SK-N-SH (cell line): Measurements from ENCODE around the gene WIPF2. TPM values are rescaled to one million over a fixed set of nuclear protein-coding genes. Genes with fewer than 3 reads are reported as not detected.

Experiments
- CTCF ChIA-PET: fragments of 300-600, 350-600 bp; formaldehyde crosslinking; extraction: SDS; loops from one replicate; lab custom pipeline; 2021; lab: Yijun Ruan, JAX
- POLR2A ChIA-PET: fragments of 350-600 bp; sonication (Branson Sonifier 250); formaldehyde crosslinking; extraction: SDS; loops from one replicate; lab custom pipeline; 2020; ENCODE audit warnings: antibody characterized with exemption, inconsistent platforms; lab: Yijun Ruan, JAX
- DNase-seq: peaks from one replicate; pipeline ENCODE4 v3.0.0; 2012
- H2AFZ ChIP-seq: fragments of 200-600 bp; sonication (generic); 2 replicates; pipeline ENCODE4 v1.8.1; 2016; ENCODE audit warnings: antibody characterized with exemption, mild to moderate bottlenecking, low read depth
- H3F3A ChIP-seq: fragments of 200-600 bp; sonication (generic); replicated peaks from 2 replicates; pipeline ENCODE3; 2016; ENCODE audit warnings: antibody characterized with exemption, mild to moderate bottlenecking; ENCODE audit not compliant: insufficient read depth
- H3K27ac ChIP-seq, 2 experiments: fragments of 200-500 bp in 1 of 2; fragments of 200-600 bp in 1 of 2; sonication (Bioruptor generic) in 1 of 2; sonication (generic), shearing (Covaris generic) in 1 of 2; 2 replicates each; pipeline versions ENCODE4 v1.5.1 to v1.6.1; 2014 to 2016; ENCODE audit warnings: low read depth in 2 of 2, inconsistent platforms in 1 of 2, low read length in 1 of 2, mild to moderate bottlenecking in 1 of 2, mixed read lengths in 1 of 2
- H3K27me3 ChIP-seq: fragments of 200-600 bp; sonication (generic), shearing (Covaris generic); 2 replicates; pipeline ENCODE4 v1.6.1; 2016; ENCODE audit warnings: mixed run types; ENCODE audit not compliant: insufficient read depth
- H3K36me3 ChIP-seq, 2 experiments: fragments of 200-500 bp in 1 of 2; fragments of 200-600 bp in 1 of 2; sonication (Bioruptor generic) in 1 of 2; sonication (generic) in 1 of 2; replicated peaks in 1 of 2; 2 replicates each; pipeline versions ENCODE3 to v1.5.1; 2014 to 2016; ENCODE audit warnings: low read length in 1 of 2, mild to moderate bottlenecking in 1 of 2; ENCODE audit not compliant: insufficient read depth in 2 of 2, control insufficient read depth in 1 of 2
- H3K4me1 ChIP-seq, 2 experiments: fragments of 200-500 bp in 1 of 2; fragments of 200-600 bp in 1 of 2; sonication (Bioruptor generic) in 1 of 2; sonication (generic), shearing (Covaris generic) in 1 of 2; 2 replicates each; pipeline versions ENCODE4 v1.5.1 to v1.6.1; 2014 to 2016; ENCODE audit warnings: low read depth in 1 of 2, low read length in 1 of 2, mixed run types in 1 of 2; ENCODE audit not compliant: insufficient read depth in 2 of 2, control insufficient read depth in 1 of 2
- H3K4me2 ChIP-seq: fragments of 200-600 bp; sonication (generic), shearing (Covaris generic); 2 replicates; pipeline ENCODE4 v1.6.1; 2017; ENCODE audit warnings: mixed run types
- H3K4me3 ChIP-seq, 2 experiments: fragments of 200-500 bp in 1 of 2; fragments of 200-600 bp in 1 of 2; sonication (Bioruptor generic) in 1 of 2; sonication (generic), shearing (Covaris generic) in 1 of 2; 2 replicates each; pipeline versions ENCODE4 v1.5.1 to v1.8.1; 2014 to 2016; ENCODE audit warnings: low read depth in 2 of 2, inconsistent platforms in 1 of 2, low read length in 1 of 2, mild to moderate bottlenecking in 1 of 2, mixed read lengths in 1 of 2, moderate library complexity in 1 of 2
- H3K79me2 ChIP-seq: fragments of 200-600 bp; sonication (generic); 2 replicates; pipeline ENCODE4 v1.8.1; 2017; ENCODE audit warnings: mild to moderate bottlenecking; ENCODE audit not compliant: insufficient read depth
- H3K9ac ChIP-seq: fragments of 200-600 bp; sonication (generic); 2 replicates; pipeline ENCODE4 v1.6.1; 2017; ENCODE audit warnings: mixed run types
- H3K9me2 ChIP-seq: fragments of 200-600 bp; sonication (generic); 2 replicates; pipeline ENCODE4 v1.6.1; 2017; ENCODE audit warnings: mixed run types
- H3K9me3 ChIP-seq: fragments of 200-600 bp; sonication (generic); 2 replicates; pipeline ENCODE4 v1.6.1; 2017; ENCODE audit warnings: mixed run types, mild to moderate bottlenecking, moderate library complexity
- H4K20me1 ChIP-seq: fragments of 200-600 bp; sonication (generic); 2 replicates; pipeline ENCODE4 v1.6.1; 2017; ENCODE audit warnings: mild to moderate bottlenecking, mixed run types; ENCODE audit not compliant: insufficient read depth
- EZH2phosphoT487 ChIP-seq: fragments of 200-600 bp; sonication (generic); IDR thresholded peaks from 2 replicates; pipeline ENCODE4 v1.6.1; 2017; ENCODE audit warnings: low read depth, mixed run types, mild to moderate bottlenecking, antibody characterized with exemption, moderate library complexity, borderline replicate concordance
- FOXJ3 ChIP-seq: sonication (generic); formaldehyde crosslinking; IDR thresholded peaks from 2 replicates; pipeline ENCODE4 v1.5.1; 2020; ENCODE audit warnings: mild to moderate bottlenecking, missing genetic modification reagents
- GATA2 ChIP-seq: sonication (generic); formaldehyde crosslinking; IDR thresholded peaks from 2 replicates; pipeline ENCODE4 v1.5.0; 2020; ENCODE audit warnings: mild to moderate bottlenecking, missing genetic modification reagents
- JUND ChIP-seq: IDR thresholded peaks from 2 replicates; pipeline ENCODE4 v1.4.0; 2012
- MEF2A ChIP-seq: IDR thresholded peaks from 2 replicates; pipeline ENCODE4 v1.4.0; 2012; ENCODE audit warnings: low read depth, borderline replicate concordance
- NRF1 ChIP-seq: IDR thresholded peaks from 2 replicates; pipeline ENCODE4 v1.6.1; 2012; ENCODE audit warnings: low read depth, mild to moderate bottlenecking, low read length
- POLR2AphosphoS5 ChIP-seq: IDR thresholded peaks from 2 replicates; pipeline ENCODE4 v1.6.1; 2012; ENCODE audit warnings: low read depth, low read length
- SMC3 ChIP-seq: IDR thresholded peaks from 2 replicates; pipeline ENCODE4 v1.6.1; 2012; ENCODE audit warnings: low read depth, low read length, improper control_type of control experiment
- TAF1 ChIP-seq: IDR thresholded peaks from 2 replicates; pipeline ENCODE4 v1.6.1; 2012; ENCODE audit warnings: low read depth, mild to moderate bottlenecking, low read length, moderate library complexity, borderline replicate concordance
- TEAD4 ChIP-seq: IDR thresholded peaks from 2 replicates; pipeline ENCODE4 v1.4.0; 2012; ENCODE audit warnings: mild to moderate bottlenecking, borderline replicate concordance; ENCODE audit not compliant: insufficient read depth
- WGBS: methylation state at CpG from one replicate; pipeline ENCODE4 v1.1.6; 2017; ENCODE audit warnings: low lambda C conversion rate; 5-methylcytosine and 5-hydroxymethylcytosine counted together
- polyA plus RNA-seq, 3 experiments: library from polyadenylated mRNA; depleted of rRNA; stranded (reverse); fragments of >200 nt; gene quantifications; 2 replicates each; pipeline ENCODE4 v1.2.3, GENCODE V29; 2012
- TF ChIP-seq, protein P1 (sequence below): fragments of 150-350 bp; IDR thresholded peaks from 2 replicates; pipeline ENCODE4 v1.6.1; 2016; ENCODE audit warnings: mild to moderate bottlenecking, low read depth, low read length
- TF ChIP-seq, protein P2 (sequence below): IDR thresholded peaks from 2 replicates; pipeline ENCODE4 v1.4.0; 2012; ENCODE audit warnings: low read depth, borderline replicate concordance
- TF ChIP-seq, protein P3 (sequence below): IDR thresholded peaks from 2 replicates; pipeline ENCODE4 v1.6.1; 2012; ENCODE audit warnings: mild to moderate bottlenecking, low read depth, low read length, moderate library complexity

WIPF2 gene
- polyA plus RNA-seq, 1 of the 3 experiments (the other 2 are of a cell fraction) = 6.8 TPM

DNA sequence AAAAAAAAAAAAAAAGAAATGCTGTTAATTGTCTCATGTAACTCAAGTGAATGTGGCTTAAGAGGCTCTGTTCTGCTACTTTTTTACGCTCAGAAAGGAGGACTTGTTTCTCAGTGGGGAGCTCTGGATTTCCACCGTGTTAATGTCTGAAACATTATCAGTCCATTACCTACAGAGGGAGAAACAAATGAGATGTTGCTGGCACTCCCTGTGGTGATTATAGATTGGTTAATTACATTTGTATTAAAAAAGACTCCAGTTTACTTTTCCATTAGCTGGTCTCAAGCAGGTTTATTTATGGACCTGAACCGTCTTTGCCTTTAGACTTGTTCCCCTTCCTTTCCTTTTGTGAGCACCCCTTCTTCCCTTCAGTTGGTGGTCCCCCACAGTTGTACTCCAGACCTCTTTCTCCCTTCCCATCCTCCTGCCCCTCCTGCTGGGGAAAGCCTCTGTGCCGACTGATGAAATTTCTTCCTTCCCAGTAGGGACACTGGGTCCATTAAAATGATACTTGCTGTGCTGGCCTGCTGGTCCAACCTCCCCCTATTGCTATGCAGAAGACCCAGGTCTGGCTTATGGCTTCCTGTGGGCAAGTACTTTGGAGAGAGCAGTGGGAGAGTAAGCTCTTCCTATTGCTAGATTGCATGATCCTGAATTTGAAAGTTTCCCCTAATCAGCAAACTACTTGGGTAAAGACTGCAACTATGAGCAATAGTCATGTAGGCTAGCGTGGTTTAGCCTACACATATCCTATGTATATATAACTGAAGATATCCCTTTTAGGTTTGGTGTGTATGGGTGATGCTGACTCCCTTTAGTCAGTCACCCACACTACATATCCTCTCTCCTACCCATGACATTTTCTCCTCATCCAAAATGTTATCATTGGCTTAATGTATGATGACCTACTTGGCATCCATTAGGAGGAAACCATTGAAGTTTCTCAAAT lies 76.7 kb downstream of the WIPF2 start:
- CTCF ChIA-PET = interaction anchor here (1.2 to 36.0 kb wide), 8 partner anchors 7 to 238 kb away, joined by 3 to 1706 read pairs (median 13); partner anchors contain the start of genes GJD3 and TOP2A
- H3K36me3 ChIP-seq = peaks cover 23 to 27% of the 10 kb centered on the region in 2 experiments

More for the DNA sequence above, 76.7 kb downstream of the WIPF2 start:
- TF ChIP-seq TEAD4 (no peak), TAF1 (no peak), MEF2A (no peak), NRF1 (no peak), JUND (no peak), SMC3 (no peak), POLR2AphosphoS5 (no peak), EZH2phosphoT487 (no peak), FOXJ3 (CRISPR knock-in tag) (no peak), GATA2 (CRISPR knock-in tag) (no peak)
- TF ChIP-seq, protein P1, sequence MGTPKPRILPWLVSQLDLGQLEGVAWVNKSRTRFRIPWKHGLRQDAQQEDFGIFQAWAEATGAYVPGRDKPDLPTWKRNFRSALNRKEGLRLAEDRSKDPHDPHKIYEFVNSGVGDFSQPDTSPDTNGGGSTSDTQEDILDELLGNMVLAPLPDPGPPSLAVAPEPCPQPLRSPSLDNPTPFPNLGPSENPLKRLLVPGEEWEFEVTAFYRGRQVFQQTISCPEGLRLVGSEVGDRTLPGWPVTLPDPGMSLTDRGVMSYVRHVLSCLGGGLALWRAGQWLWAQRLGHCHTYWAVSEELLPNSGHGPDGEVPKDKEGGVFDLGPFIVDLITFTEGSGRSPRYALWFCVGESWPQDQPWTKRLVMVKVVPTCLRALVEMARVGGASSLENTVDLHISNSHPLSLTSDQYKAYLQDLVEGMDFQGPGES = no peak
- TF ChIP-seq, protein P2, sequence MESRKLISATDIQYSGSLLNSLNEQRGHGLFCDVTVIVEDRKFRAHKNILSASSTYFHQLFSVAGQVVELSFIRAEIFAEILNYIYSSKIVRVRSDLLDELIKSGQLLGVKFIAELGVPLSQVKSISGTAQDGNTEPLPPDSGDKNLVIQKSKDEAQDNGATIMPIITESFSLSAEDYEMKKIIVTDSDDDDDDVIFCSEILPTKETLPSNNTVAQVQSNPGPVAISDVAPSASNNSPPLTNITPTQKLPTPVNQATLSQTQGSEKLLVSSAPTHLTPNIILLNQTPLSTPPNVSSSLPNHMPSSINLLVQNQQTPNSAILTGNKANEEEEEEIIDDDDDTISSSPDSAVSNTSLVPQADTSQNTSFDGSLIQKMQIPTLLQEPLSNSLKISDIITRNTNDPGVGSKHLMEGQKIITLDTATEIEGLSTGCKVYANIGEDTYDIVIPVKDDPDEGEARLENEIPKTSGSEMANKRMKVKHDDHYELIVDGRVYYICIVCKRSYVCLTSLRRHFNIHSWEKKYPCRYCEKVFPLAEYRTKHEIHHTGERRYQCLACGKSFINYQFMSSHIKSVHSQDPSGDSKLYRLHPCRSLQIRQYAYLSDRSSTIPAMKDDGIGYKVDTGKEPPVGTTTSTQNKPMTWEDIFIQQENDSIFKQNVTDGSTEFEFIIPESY = no peak
- TF ChIP-seq, protein P3, sequence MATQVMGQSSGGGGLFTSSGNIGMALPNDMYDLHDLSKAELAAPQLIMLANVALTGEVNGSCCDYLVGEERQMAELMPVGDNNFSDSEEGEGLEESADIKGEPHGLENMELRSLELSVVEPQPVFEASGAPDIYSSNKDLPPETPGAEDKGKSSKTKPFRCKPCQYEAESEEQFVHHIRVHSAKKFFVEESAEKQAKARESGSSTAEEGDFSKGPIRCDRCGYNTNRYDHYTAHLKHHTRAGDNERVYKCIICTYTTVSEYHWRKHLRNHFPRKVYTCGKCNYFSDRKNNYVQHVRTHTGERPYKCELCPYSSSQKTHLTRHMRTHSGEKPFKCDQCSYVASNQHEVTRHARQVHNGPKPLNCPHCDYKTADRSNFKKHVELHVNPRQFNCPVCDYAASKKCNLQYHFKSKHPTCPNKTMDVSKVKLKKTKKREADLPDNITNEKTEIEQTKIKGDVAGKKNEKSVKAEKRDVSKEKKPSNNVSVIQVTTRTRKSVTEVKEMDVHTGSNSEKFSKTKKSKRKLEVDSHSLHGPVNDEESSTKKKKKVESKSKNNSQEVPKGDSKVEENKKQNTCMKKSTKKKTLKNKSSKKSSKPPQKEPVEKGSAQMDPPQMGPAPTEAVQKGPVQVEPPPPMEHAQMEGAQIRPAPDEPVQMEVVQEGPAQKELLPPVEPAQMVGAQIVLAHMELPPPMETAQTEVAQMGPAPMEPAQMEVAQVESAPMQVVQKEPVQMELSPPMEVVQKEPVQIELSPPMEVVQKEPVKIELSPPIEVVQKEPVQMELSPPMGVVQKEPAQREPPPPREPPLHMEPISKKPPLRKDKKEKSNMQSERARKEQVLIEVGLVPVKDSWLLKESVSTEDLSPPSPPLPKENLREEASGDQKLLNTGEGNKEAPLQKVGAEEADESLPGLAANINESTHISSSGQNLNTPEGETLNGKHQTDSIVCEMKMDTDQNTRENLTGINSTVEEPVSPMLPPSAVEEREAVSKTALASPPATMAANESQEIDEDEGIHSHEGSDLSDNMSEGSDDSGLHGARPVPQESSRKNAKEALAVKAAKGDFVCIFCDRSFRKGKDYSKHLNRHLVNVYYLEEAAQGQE = no peak
- TF ChIP-seq, all 33 proteins: peak for 0
- no peak overlapping the region for H3K27ac ChIP-seq
- 93% methylated on average over 5 of the region's 5 CpGs for WGBS
- no peaks in the 10 kb centered on the region for H3K9me2 ChIP-seq
- H3K4me3 ChIP-seq = no peak overlapping the region
- H3F3A ChIP-seq = peaks cover 14% of the 10 kb centered on the region
- H4K20me1 ChIP-seq = no peaks in the 10 kb centered on the region
- no peak overlapping the region for H3K9ac ChIP-seq
- H3K79me2 ChIP-seq = peaks cover 10% of the 10 kb centered on the region; the same call in 1 of the 2 replicates
- POLR2A ChIA-PET = no interaction called here
- no peaks in the 10 kb centered on the region for H3K27me3 ChIP-seq
- H2AFZ ChIP-seq = no peak overlapping the region
- H3K4me1 ChIP-seq = peaks cover 0 to 12% of the 10 kb centered on the region in 2 experiments; a peak in 1 of 4 replicates
- no peaks in the 10 kb centered on the region for H3K9me3 ChIP-seq
- H3K4me2 ChIP-seq = no peak overlapping the region
- no peak for DNase-seq
